ENCODE measurements around the gene RAB11FIP4. TPM values are rescaled to one million over a fixed set of nuclear protein-coding genes. Genes with fewer than 3 reads are reported as not detected.

Gene RAB11FIP4
- total and polyA plus RNA-seq, 10 of the 15 experiments (the other 5 are each of a cell fraction or from before 2014, with no cell fraction given), result 1.4 to 27.0 (median 17.6) TPM

- TF ChIP-seq PAX5 (IDR thresholded peaks at IDR 0.05; ENCODE audit: borderline replicate concordance, low read depth, low read length) (peak; percentile 85), SIN3A (IDR thresholded peaks at IDR 0.05; ENCODE audit: low read depth, low read length) (peak; percentile 69; the same call in 1 of the 2 replicates), NR2F1 (conservative IDR thresholded peaks at IDR 0.05) (peak; percentile 72; the same call in 1 of the 2 replicates), POLR2A (IDR thresholded peaks at IDR 0.05; ENCODE audit: low read depth, low read length) (no peak), DPF2 (IDR thresholded peaks at IDR 0.05) (peak; percentile 74; the same call in 1 of the 2 replicates), CHD2 (IDR thresholded peaks at IDR 0.05; ENCODE audit: borderline replicate concordance, low read depth, low read length) (peak; percentile 85), TCF3 (IDR thresholded peaks at IDR 0.05; ENCODE audit: borderline replicate concordance, insufficient read depth, low read depth, low read length) (peak; percentile 85), SMARCA5 (IDR thresholded peaks at IDR 0.05) (0 out of 2 replicates have a peak, but pooled peaks have one; percentile 38), EP300 (IDR thresholded peaks at IDR 0.05; ENCODE audit: borderline replicate concordance in 1 of 2, control insufficient read depth in 1 of 2, low read depth in 2 of 2, low read length in 2 of 2) (peak; percentile 37 to 70; a peak in 1 of 4 replicates), SMC3 (IDR thresholded peaks at IDR 0.05; ENCODE audit: borderline replicate concordance, low read length) (peak; percentile 20; the same call in 1 of the 2 replicates), NRF1 (conservative IDR thresholded peaks at IDR 0.05; ENCODE audit: low read depth, low read length) (no peak)
These were observed 146.7 kb downstream of the RAB11FIP4 start (continued) for GRCh38 chr17:31538080-31538762.

- POLR2A ChIA-PET, result interaction anchor here (0.7 to 1.6 kb wide), 2 partner anchors 52 to 568 kb away, joined by 3 to 4 read pairs; no protein-coding TSS in a partner anchor
These were observed 149.3 kb downstream of the RAB11FIP4 start for GRCh38 chr17:31540602-31541307.

More at GRCh38 chr17:31540602-31541307, 149.3 kb downstream of the RAB11FIP4 start:
- no peak overlapping the region for H3K4me2 ChIP-seq (ENCODE audit: control insufficient read depth, insufficient read depth)
- CTCF ChIA-PET, result interaction anchor here (0.8 to 1.7 kb wide), 5 partner anchors 46 to 302 kb away, joined by 3 to 5 read pairs (median 3); no protein-coding TSS in a partner anchor
- 44% methylated on average over 9 of the region's 9 CpGs for WGBS (ENCODE audit: insufficient coverage, insufficient replicate concordance, low lambda C conversion rate, missing lambda C conversion rate)
- no peak overlapping the region for H3K9ac ChIP-seq (ENCODE audit: control insufficient read depth, insufficient read depth, low read length)
- RAD21 ChIA-PET (ENCODE audit: unreplicated experiment), result interaction anchor here (1.1 to 1.3 kb wide), 3 partner anchors 9 to 302 kb away, joined by 3 to 5 read pairs (median 3); no protein-coding TSS in a partner anchor
- peak; percentile 13 for ATAC-seq
- H3K36me3 ChIP-seq (ENCODE audit: control insufficient read depth in 2 of 2, insufficient read depth in 2 of 2, low read length in 1 of 2), result no peaks in the 10 kb centered on the region; a peak in 1 of 4 replicates
- intact Hi-C loops (cut with micrococcal nuclease; ENCODE audit: unreplicated experiment), result no loop called here
- no peak overlapping the region for H3K27ac ChIP-seq (ENCODE audit: control insufficient read depth, insufficient read depth)
- no peaks in the 10 kb centered on the region; the same call in 2 of the 3 replicates for H3K9me3 ChIP-seq (replicated peaks; ENCODE audit: control insufficient read depth, insufficient read depth, low read length)
- peaks cover 3% of the 10 kb centered on the region for H4K20me1 ChIP-seq (ENCODE audit: control insufficient read depth, insufficient read depth)
- in situ Hi-C loops (cut with MboI), result no loop called here
- H3K79me2 ChIP-seq (ENCODE audit: control insufficient read depth, insufficient read depth, low read length), result no peaks in the 10 kb centered on the region
- H3K4me3 ChIP-seq, result no peak overlapping the region
- SMC1A ChIA-PET (ENCODE audit: uncharacterized antibody, unreplicated experiment), result interaction anchor here (0.8 to 2.3 kb wide), 4 partner anchors 49 to 301 kb away, joined by 3 to 7 read pairs (median 4); no protein-coding TSS in a partner anchor
- TF ChIP-seq SPI1 (IDR thresholded peaks at IDR 0.05; ENCODE audit: borderline replicate concordance, insufficient read depth, low read depth, low read length) (peak; percentile 7; the same call in 1 of the 2 replicates), SREBF1 (IDR thresholded peaks at IDR 0.05; ENCODE audit: low read length) (no peak), NR2F1 (conservative IDR thresholded peaks at IDR 0.05) (no peak), MEF2B (IDR thresholded peaks at IDR 0.05; ENCODE audit: partially characterized antibody, poor library complexity, severe bottlenecking) (peak; percentile 69)
- H3K4me1 ChIP-seq (ENCODE audit: control insufficient read depth, insufficient read depth, low read length), result peaks cover 28% of the 10 kb centered on the region
- no peak overlapping the region for H2AFZ ChIP-seq (ENCODE audit: control insufficient read depth, low read depth, low read length)
- DNase-seq (ENCODE audit: low read depth, low spot score), result no peak
- no TSS peak for BruUV-seq (replicated peaks)
- no peaks in the 10 kb centered on the region for H3K27me3 ChIP-seq (replicated peaks in 1 of 2; ENCODE audit: control insufficient read depth in 2 of 2, insufficient read depth in 2 of 2, low read length in 1 of 2)
- no peak for FAIRE-seq
